ENCODE measurements around the gene BLMH.

The BLMH gene

GRCh38 chr17:30291543-30292285 is at the start of gene BLMH:
Gene BLMH (minus strand): TSS chr17:30291944. CDS start chr17:30291819, 125 bp downstream.
- no peak for FAIRE-seq

- FAIRE-seq, result no peak
These were observed 49.1 kb upstream of the BLMH start for GRCh38 chr17:30340801-30341356.

- FAIRE-seq, result no peak
These were observed 47.3 kb upstream of the BLMH start for GRCh38 chr17:30339086-30339485.

GRCh38 chr17:30337393-30337999 is 45.8 kb upstream of the BLMH start:
- FAIRE-seq, result no peak

GRCh38 chr17:30336369-30337171 is 44.8 kb upstream of the BLMH start:
- peak; percentile 55 for FAIRE-seq

- no peak for FAIRE-seq
These were observed 42.7 kb upstream of the BLMH start for GRCh38 chr17:30334421-30334820.

GRCh38 chr17:30333503-30334360 is 42.0 kb upstream of the BLMH start, which contains the start of gene TMIGD1:
Gene TMIGD1 (minus strand): TSS chr17:30334057. CDS start chr17:30332133, 1,924 bp downstream.
- FAIRE-seq, result no peak

- FAIRE-seq, result no peak
These were observed 40.4 kb upstream of the BLMH start for GRCh38 chr17:30332057-30332542.

- no peak for FAIRE-seq
These were observed 35.1 kb upstream of the BLMH start for GRCh38 chr17:30326809-30327208.

GRCh38 chr17:30324723-30325122 is 33.0 kb upstream of the BLMH start:
- no peak for FAIRE-seq

GRCh38 chr17:30323895-30324319 is 32.2 kb upstream of the BLMH start:
- no peak for FAIRE-seq

GRCh38 chr17:30323262-30323894 is 31.6 kb upstream of the BLMH start:
- no peak for FAIRE-seq

GRCh38 chr17:30321314-30321713 is 29.6 kb upstream of the BLMH start:
- no peak for FAIRE-seq

- no peak for FAIRE-seq
These were observed 26.4 kb upstream of the BLMH start for GRCh38 chr17:30318155-30318554.

GRCh38 chr17:30316736-30317135 is 25.0 kb upstream of the BLMH start:
- no peak for FAIRE-seq

GRCh38 chr17:30315106-30315505 is 23.4 kb upstream of the BLMH start:
- no peak for FAIRE-seq

GRCh38 chr17:30314474-30314873 is 22.7 kb upstream of the BLMH start:
- FAIRE-seq, result no peak

GRCh38 chr17:30312226-30312625 is 20.5 kb upstream of the BLMH start:
- FAIRE-seq, result no peak

- no peak for FAIRE-seq
These were observed 18.8 kb upstream of the BLMH start for GRCh38 chr17:30310562-30310961.

- FAIRE-seq, result no peak
These were observed 17.8 kb upstream of the BLMH start for GRCh38 chr17:30309591-30309990.

- FAIRE-seq, result no peak
These were observed 16.7 kb upstream of the BLMH start for GRCh38 chr17:30308406-30308805.

GRCh38 chr17:30304778-30305177 is 13.0 kb upstream of the BLMH start:
- no peak for FAIRE-seq
